HG03064 (cell line): ENCODE measurements around the gene ZDHHC7.
"Not testable (repeated sequence)": the region's sequence is repeated elsewhere in the genome, so short reads cannot be mapped to it uniquely, and the experiment has no call there.

Experiments
- ATAC-seq: cut with Tn5 transposase; IDR thresholded peaks from one replicate; pipeline ENCODE4 v1.9.1; 2021; ENCODE audit warnings: low read depth; ENCODE audit not compliant: unreplicated experiment

Gene ZDHHC7

GRCh38 chr16:84947022-84947421, 64.3 kb downstream of the ZDHHC7 start:
- ATAC-seq: no peak

- no peak for ATAC-seq
These were observed 67.7 kb downstream of the ZDHHC7 start for GRCh38 chr16:84943620-84944019.

GRCh38 chr16:84942786-84943185, 68.5 kb downstream of the ZDHHC7 start:
- no peak for ATAC-seq

GRCh38 chr16:84941921-84942320, 69.4 kb downstream of the ZDHHC7 start:
- ATAC-seq: no peak

GRCh38 chr16:84940670-84941551, 70.4 kb downstream of the ZDHHC7 start:
- ATAC-seq: no peak

GRCh38 chr16:84938616-84939015, 72.7 kb downstream of the ZDHHC7 start:
- not testable (repeated sequence) for ATAC-seq

GRCh38 chr16:84937196-84938005, 73.9 kb downstream of the ZDHHC7 start:
- ATAC-seq: no peak

GRCh38 chr16:84933774-84934631, 77.3 kb downstream of the ZDHHC7 start:
- no peak for ATAC-seq

- ATAC-seq: no peak
These were observed 78.7 kb downstream of the ZDHHC7 start for GRCh38 chr16:84932681-84933080.

GRCh38 chr16:84931506-84931905, 79.8 kb downstream of the ZDHHC7 start:
- ATAC-seq: no peak

GRCh38 chr16:84931107-84931494, 80.2 kb downstream of the ZDHHC7 start:
- ATAC-seq: no peak

GRCh38 chr16:84930298-84931106, 80.8 kb downstream of the ZDHHC7 start:
- ATAC-seq: no peak

GRCh38 chr16:84929421-84930297, 81.7 kb downstream of the ZDHHC7 start:
- no peak for ATAC-seq

- no peak for ATAC-seq
These were observed 82.5 kb downstream of the ZDHHC7 start for GRCh38 chr16:84928679-84929420.

GRCh38 chr16:84927621-84928591, 83.4 kb downstream of the ZDHHC7 start:
- ATAC-seq: no peak

GRCh38 chr16:84926462-84926861, 84.9 kb downstream of the ZDHHC7 start:
- ATAC-seq: no peak

- no peak for ATAC-seq
These were observed 85.5 kb downstream of the ZDHHC7 start for GRCh38 chr16:84925773-84926372.
